Breast epithelium (tissue), 4 donors: ENCODE measurements around the gene PSD4. TPM values are rescaled to one million over a fixed set of nuclear protein-coding genes. Genes with fewer than 3 reads are reported as not detected.

ENCODE experiments used
- DNase-seq, 2 donors: peaks; one replicate each; pipeline ENCODE4 v3.0.0-alpha.2; 2019; ENCODE audit warnings: low spot score in 2 of 2
- H3K27ac ChIP-seq, 2 donors: fragments of 200-600 bp; sonication (generic) in 1 of 2; one replicate each; pipeline ENCODE4 v1.5.1; 2016 to 2019; ENCODE audit warnings: mild to moderate bottlenecking in 1 of 2
- H3K27me3 ChIP-seq, 2 donors: fragments of 200-600 bp; sonication (generic) in 1 of 2; one replicate each; pipeline versions ENCODE4 v1.5.1 to v1.6.0; 2017 to 2019; ENCODE audit warnings: control low read depth in 1 of 2, mild to moderate bottlenecking in 1 of 2
- H3K36me3 ChIP-seq: fragments of 200-600 bp; one replicate; pipeline ENCODE4 v1.5.1; 2019
- H3K4me1 ChIP-seq, 2 donors: fragments of 200-600 bp; sonication (generic); one replicate each; pipeline ENCODE4 v1.5.1; 2016 to 2019; ENCODE audit warnings: control low read depth in 1 of 2
- H3K4me3 ChIP-seq, 3 donors: fragments of 200-600 bp; sonication (generic); 1 replicate in 2 of 3; 2 replicates in 1 of 3; pipeline ENCODE4 v1.5.1; 2016 to 2019; ENCODE audit warnings: mild to moderate bottlenecking in 3 of 3, moderate library complexity in 2 of 3
- H3K9me3 ChIP-seq, 2 donors: fragments of 200-600 bp; sonication (generic) in 1 of 2; one replicate each; pipeline ENCODE4 v1.5.1; 2016 to 2019; ENCODE audit warnings: control low read depth in 1 of 2
- POLR2A ChIP-seq: fragments of 450-650 bp; IDR thresholded peaks from one replicate; pipeline ENCODE4 v1.6.1; 2016; ENCODE audit warnings: antibody characterized with exemption, mild to moderate bottlenecking, moderate library complexity
- POLR2AphosphoS5 ChIP-seq, 3 donors: sonication (generic); formaldehyde crosslinking; IDR thresholded peaks; one replicate each; pipeline ENCODE4 v1.6.1; 2017; ENCODE audit warnings: antibody characterized with exemption in 3 of 3
- intact Hi-C: fragments of 100-400 bp; cut with DNase I; formaldehyde crosslinking; loops from one replicate; pipeline ENCODE4 v1.15.1; 2023; ENCODE audit warnings: low total_unique reads
- total RNA-seq, 3 donors: library from RNA; depleted of rRNA; stranded (reverse); fragments of >200 nt; gene quantifications; one replicate each; pipeline ENCODE4 v1.1.0, GENCODE V29; 2016
- TF ChIP-seq, protein P1 (sequence below), 3 donors: fragments of 450-650 bp; IDR thresholded peaks; one replicate each; pipeline ENCODE4 v1.5.1; 2016 to 2017; ENCODE audit warnings: antibody characterized with exemption in 3 of 3, mild to moderate bottlenecking in 3 of 3, moderate library complexity in 3 of 3

Gene PSD4
- total RNA-seq, 3 donors from 2014 or later = 4.3 to 61.2 (median 40.3) TPM

DNA sequence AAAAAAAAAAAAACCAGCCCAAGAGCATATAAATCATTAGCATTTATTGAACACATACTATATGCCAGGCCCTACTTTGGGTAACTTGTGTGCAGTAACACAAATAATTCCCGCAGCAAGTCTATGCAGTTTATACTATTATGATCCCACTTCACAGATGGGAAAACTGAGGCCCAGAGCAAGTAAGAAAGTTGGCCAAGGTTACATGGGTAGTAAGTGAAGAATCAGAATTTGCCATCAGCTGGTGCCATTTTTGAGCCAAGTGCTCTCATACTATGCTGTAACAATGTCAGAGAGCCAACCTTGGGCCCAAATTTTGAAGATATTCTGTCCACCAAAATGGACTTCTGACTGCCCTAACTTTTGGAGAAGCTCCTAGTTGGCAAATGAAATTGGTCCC lies 13.5 kb upstream of the PSD4 start:
- H3K4me1 ChIP-seq = no peaks in the 10 kb centered on the region
- H3K9me3 ChIP-seq = no peaks in the 10 kb centered on the region
- no peak overlapping the region for H3K4me3 ChIP-seq
- TF ChIP-seq POLR2A (no peak), POLR2AphosphoS5 (IDR thresholded peaks at IDR 0.05) (no peak)
- TF ChIP-seq, protein P1, sequence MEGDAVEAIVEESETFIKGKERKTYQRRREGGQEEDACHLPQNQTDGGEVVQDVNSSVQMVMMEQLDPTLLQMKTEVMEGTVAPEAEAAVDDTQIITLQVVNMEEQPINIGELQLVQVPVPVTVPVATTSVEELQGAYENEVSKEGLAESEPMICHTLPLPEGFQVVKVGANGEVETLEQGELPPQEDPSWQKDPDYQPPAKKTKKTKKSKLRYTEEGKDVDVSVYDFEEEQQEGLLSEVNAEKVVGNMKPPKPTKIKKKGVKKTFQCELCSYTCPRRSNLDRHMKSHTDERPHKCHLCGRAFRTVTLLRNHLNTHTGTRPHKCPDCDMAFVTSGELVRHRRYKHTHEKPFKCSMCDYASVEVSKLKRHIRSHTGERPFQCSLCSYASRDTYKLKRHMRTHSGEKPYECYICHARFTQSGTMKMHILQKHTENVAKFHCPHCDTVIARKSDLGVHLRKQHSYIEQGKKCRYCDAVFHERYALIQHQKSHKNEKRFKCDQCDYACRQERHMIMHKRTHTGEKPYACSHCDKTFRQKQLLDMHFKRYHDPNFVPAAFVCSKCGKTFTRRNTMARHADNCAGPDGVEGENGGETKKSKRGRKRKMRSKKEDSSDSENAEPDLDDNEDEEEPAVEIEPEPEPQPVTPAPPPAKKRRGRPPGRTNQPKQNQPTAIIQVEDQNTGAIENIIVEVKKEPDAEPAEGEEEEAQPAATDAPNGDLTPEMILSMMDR (IDR thresholded peaks at IDR 0.05) = no peak
- no peaks in the 10 kb centered on the region for H3K27me3 ChIP-seq
- no peak for DNase-seq
- H3K36me3 ChIP-seq = no peaks in the 10 kb centered on the region
- intact Hi-C loops = no loop called here
- H3K27ac ChIP-seq = no peak overlapping the region

- no peak for TF ChIP-seq POLR2AphosphoS5 (IDR thresholded peaks at IDR 0.05)
- TF ChIP-seq POLR2A = no peak
- TF ChIP-seq, protein P1 (IDR thresholded peaks at IDR 0.05) = no peak
- no peaks in the 10 kb centered on the region for H3K27me3 ChIP-seq
- H3K36me3 ChIP-seq = no peaks in the 10 kb centered on the region
- no peak overlapping the region for H3K4me3 ChIP-seq
- no peaks in the 10 kb centered on the region for H3K9me3 ChIP-seq
- H3K4me1 ChIP-seq = no peaks in the 10 kb centered on the region
- no peak overlapping the region for H3K27ac ChIP-seq
- intact Hi-C loops = no loop called here
- no peak for DNase-seq
Observed at GRCh38 chr2:113160962-113161361, 12.8 kb upstream of the PSD4 start.

DNA sequence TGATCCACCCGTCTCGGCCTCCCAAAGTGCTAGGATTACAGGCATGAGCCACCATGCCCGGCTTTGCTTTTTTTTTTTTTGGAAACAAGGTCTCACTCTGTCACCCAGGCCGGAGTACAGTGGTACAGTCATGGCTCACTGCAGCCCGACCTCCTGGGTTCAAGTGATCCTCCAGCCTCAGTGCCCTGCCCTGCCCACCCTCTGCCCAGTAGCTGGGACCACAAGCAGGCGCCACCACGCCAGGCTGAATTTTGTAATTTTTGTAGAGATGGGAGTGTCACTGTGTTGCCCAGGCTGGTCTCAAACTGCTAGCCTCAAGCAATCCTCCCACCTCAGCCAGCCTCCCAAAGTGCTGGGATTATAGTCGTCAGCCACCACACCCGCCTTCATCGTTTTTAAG lies 11.6 kb upstream of the PSD4 start:
- no peak for DNase-seq
- Histone ChIP-seq H3K27ac (no peak overlapping the region), H3K9me3 (no peaks in the 10 kb centered on the region), H3K36me3 (no peaks in the 10 kb centered on the region), H3K27me3 (no peaks in the 10 kb centered on the region), H3K4me3 (no peak overlapping the region), H3K4me1 (no peaks in the 10 kb centered on the region)
- intact Hi-C loops = no loop called here
- TF ChIP-seq POLR2A = no peak
- TF ChIP-seq, protein P1 (IDR thresholded peaks at IDR 0.05) = no peak

DNA sequence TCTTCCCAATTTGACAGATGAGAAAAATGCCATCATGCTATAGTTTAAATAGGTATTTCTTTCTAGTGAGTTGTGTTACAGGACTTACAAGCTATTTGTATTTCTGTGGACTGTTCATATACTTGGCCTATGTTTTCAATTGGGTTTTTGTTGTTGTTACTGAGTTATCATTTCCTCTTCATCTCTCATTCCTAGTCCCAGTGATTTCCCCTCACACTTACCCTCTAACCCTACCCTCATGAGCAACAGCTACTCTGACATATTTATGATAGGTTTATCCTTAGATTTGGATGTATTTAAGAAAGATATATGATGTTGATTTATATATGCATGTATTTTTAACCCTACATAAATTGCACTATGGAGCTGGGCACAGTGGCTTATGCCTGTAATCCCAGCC lies 10.9 kb upstream of the PSD4 start:
- no peak for TF ChIP-seq POLR2A
- no peak for TF ChIP-seq POLR2AphosphoS5 (IDR thresholded peaks at IDR 0.05)
- TF ChIP-seq, protein P1 (IDR thresholded peaks at IDR 0.05) = no peak
- no peaks in the 10 kb centered on the region for H3K4me1 ChIP-seq
- H3K27me3 ChIP-seq = no peaks in the 10 kb centered on the region
- H3K27ac ChIP-seq = no peak overlapping the region
- H3K4me3 ChIP-seq = no peak overlapping the region
- no peaks in the 10 kb centered on the region for H3K9me3 ChIP-seq
- no peaks in the 10 kb centered on the region for H3K36me3 ChIP-seq
- DNase-seq = no peak
- intact Hi-C loops = no loop called here

DNA sequence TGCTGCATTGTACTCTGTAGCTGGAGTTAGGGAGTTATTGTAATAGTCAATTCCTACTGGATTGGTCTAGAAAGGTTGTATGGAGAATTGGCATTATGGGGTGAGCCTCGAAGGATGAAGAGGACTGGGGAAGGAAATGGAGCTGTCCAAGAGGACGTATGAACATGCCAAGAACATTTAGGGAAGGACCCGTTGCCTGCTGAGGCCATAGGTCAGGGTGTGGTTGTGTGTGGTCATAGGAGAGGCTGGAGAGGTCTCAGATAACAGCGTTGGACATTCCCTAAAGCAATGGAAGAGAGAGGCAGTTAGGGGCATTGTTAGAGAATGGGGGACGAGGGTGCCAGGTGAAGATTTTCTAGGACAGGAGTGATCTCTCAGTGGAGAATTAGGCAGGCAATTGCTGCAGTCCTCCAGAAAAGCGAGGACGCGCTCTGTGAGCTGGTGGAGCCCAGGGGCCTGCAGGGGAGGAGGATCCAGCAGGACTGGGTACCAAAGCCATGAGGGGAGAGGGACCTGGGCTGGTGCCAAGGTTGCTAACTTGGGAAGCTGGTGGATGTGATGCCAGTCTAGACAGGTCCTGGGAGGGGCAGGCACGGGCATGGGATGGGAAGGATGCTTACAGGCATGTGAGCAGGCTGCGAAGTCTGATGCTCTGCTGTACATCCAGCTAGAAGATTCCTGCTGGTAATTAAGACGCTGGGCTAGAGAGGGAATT lies 9.4 kb upstream of the PSD4 start:
- TF ChIP-seq POLR2A (no peak), POLR2AphosphoS5 (IDR thresholded peaks at IDR 0.05) (no peak)
- TF ChIP-seq, protein P1 (IDR thresholded peaks at IDR 0.05) = no peak
- H3K27ac ChIP-seq = no peak overlapping the region
- no peak for DNase-seq
- no peaks in the 10 kb centered on the region for H3K4me1 ChIP-seq
- intact Hi-C loops = no loop called here
- no peaks in the 10 kb centered on the region for H3K9me3 ChIP-seq
- no peaks in the 10 kb centered on the region for H3K27me3 ChIP-seq
- H3K4me3 ChIP-seq = no peak overlapping the region
- H3K36me3 ChIP-seq = no peaks in the 10 kb centered on the region
